GM12878 (cell line): ENCODE results near the gene GRAMD1B. TPM values are rescaled to one million over a fixed set of nuclear protein-coding genes. Genes with fewer than 3 reads are reported as not detected.

Source experiments
- CEBPB ChIP-seq, 2 experiments: fragments of 150-350 bp in 1 of 2; IDR thresholded peaks; 2 replicates each; pipeline ENCODE4 v1.6.1; 2012 to 2014; ENCODE audit warnings: low read depth in 2 of 2, low read length in 2 of 2, borderline replicate concordance in 1 of 2, inconsistent platforms in 1 of 2
- EED ChIP-seq: sonication (generic); IDR thresholded peaks from 2 replicates; pipeline ENCODE4 v1.6.1; 2016; ENCODE audit warnings: antibody characterized with exemption, low read depth
- EZH2 ChIP-seq: IDR thresholded peaks from 2 replicates; pipeline ENCODE4 v1.6.1; 2012; ENCODE audit warnings: low read depth, mild to moderate bottlenecking, control low read depth, inconsistent platforms, low read length, borderline replicate concordance; ENCODE audit not compliant: control insufficient read depth
- IKZF1 ChIP-seq: fragments of 450-650 bp; conservative IDR thresholded peaks from 2 replicates; pipeline ENCODE4 v1.6.1; 2017; ENCODE audit warnings: antibody characterized with exemption, mild to moderate bottlenecking
- IKZF2 ChIP-seq, 2 experiments: fragments of 450-650 bp; IDR thresholded peaks; 2 replicates each; pipeline ENCODE4 v1.6.1; 2017; ENCODE audit warnings: mild to moderate bottlenecking in 2 of 2, moderate library complexity in 2 of 2
- IRF4 ChIP-seq: IDR thresholded peaks from 2 replicates; pipeline ENCODE4 v1.6.1; 2011; ENCODE audit warnings: low read depth, low read length
- MTA3 ChIP-seq: IDR thresholded peaks from 2 replicates; pipeline ENCODE4 v1.6.1; 2012; ENCODE audit warnings: low read length, inconsistent platforms, borderline replicate concordance
- NFXL1 ChIP-seq: fragments of 450-650 bp; IDR thresholded peaks from 2 replicates; pipeline ENCODE4 v1.6.1; 2017; ENCODE audit warnings: antibody characterized with exemption, mild to moderate bottlenecking, borderline replicate concordance
- POLR2AphosphoS5 ChIP-seq: IDR thresholded peaks from 2 replicates; pipeline ENCODE4 v1.6.1; 2011; ENCODE audit warnings: mild to moderate bottlenecking, low read length, inconsistent platforms
- RAD21 ChIP-seq: IDR thresholded peaks from 2 replicates; pipeline ENCODE4 v1.6.1; 2011; ENCODE audit warnings: mild to moderate bottlenecking, low read depth, low read length, moderate library complexity; ENCODE audit not compliant: insufficient read depth
- RUNX3 ChIP-seq: IDR thresholded peaks from 2 replicates; pipeline ENCODE4 v1.6.1; 2012; ENCODE audit warnings: low read length, inconsistent platforms
- WRNIP1 ChIP-seq: IDR thresholded peaks from 2 replicates; pipeline ENCODE4 v1.6.1; 2011; ENCODE audit warnings: low read depth, low read length, improper control_type of control experiment, borderline replicate concordance
- YBX1 ChIP-seq: fragments of 450-650 bp; IDR thresholded peaks from 2 replicates; pipeline ENCODE4 v1.6.1; 2016; ENCODE audit warnings: antibody characterized with exemption
- YY1 ChIP-seq: IDR thresholded peaks from 2 replicates; pipeline ENCODE4 v1.6.1; 2011; ENCODE audit warnings: low read depth, mild to moderate bottlenecking, low read length
- ZBED1 ChIP-seq: IDR thresholded peaks from 2 replicates; pipeline ENCODE4 v1.6.1; 2016; ENCODE audit warnings: borderline replicate concordance
- polyA plus RNA-seq, 11 experiments: library from polyadenylated mRNA; depleted of rRNA in 4 of 11; unstranded in 6 of 11; stranded (reverse) in 5 of 11; fragments of >200 nt; fragmentation: Nextera tagmentation in 4 of 11; fragmentation: Illumina TruSeq in 1 of 11; extraction: Ambion mirVana in 4 of 11; extraction: Trizol in 1 of 11; gene quantifications; 1 replicate in 1 of 11; 2 replicates in 10 of 11; pipeline versions ENCODE4 v1.2.1 to v1.2.3, GENCODE V29; 2011 to 2016; ENCODE audit warnings: inconsistent platforms in 2 of 11, missing spikeins in 2 of 11, low read depth in 1 of 11
- total RNA-seq, 4 experiments: library from RNA; depleted of rRNA in 3 of 4; stranded (reverse); fragments of >200 nt in 3 of 4; fragmentation: Illumina TruSeq in 1 of 4; extraction: Trizol in 1 of 4; gene quantifications; 2 replicates each; pipeline versions ENCODE4 v1.2.1 to v1.2.3, GENCODE V29; 2013 to 2021
- TF ChIP-seq, protein P1 (sequence below): fragments of 450-650 bp; IDR thresholded peaks from 2 replicates; pipeline ENCODE4 v1.6.1; 2017; ENCODE audit warnings: mild to moderate bottlenecking
- TF ChIP-seq, protein P2 (sequence below): fragments of 450-650 bp; IDR thresholded peaks from 2 replicates; pipeline ENCODE4 v1.6.1; 2014; ENCODE audit warnings: mild to moderate bottlenecking
- TF ChIP-seq, protein P3 (sequence below): fragments of 450-650 bp; IDR thresholded peaks from 2 replicates; pipeline ENCODE4 v1.6.1; 2017; ENCODE audit warnings: borderline replicate concordance
- TF ChIP-seq, protein P4 (sequence below): fragments of 450-650 bp; IDR thresholded peaks from 2 replicates; pipeline ENCODE4 v1.6.1; 2018; ENCODE audit warnings: mild to moderate bottlenecking, low read depth, moderate library complexity; ENCODE audit not compliant: partially characterized antibody
- TF ChIP-seq, protein P5 (sequence below): IDR thresholded peaks from 2 replicates; pipeline ENCODE4 v1.6.1; 2011; ENCODE audit warnings: mild to moderate bottlenecking, low read depth, low read length, moderate library complexity; ENCODE audit not compliant: insufficient replicate concordance
- TF ChIP-seq, protein P6 (sequence below): IDR thresholded peaks from 2 replicates; pipeline ENCODE4 v1.6.1; 2012; ENCODE audit warnings: low read depth, low read length, improper control_type of control experiment

Gene GRAMD1B
- total and polyA plus RNA-seq, 10 of the 15 experiments (the other 5 are each of a cell fraction or from before 2014, with no cell fraction given), result 1.9 to 49.1 (median 26.9) TPM

DNA sequence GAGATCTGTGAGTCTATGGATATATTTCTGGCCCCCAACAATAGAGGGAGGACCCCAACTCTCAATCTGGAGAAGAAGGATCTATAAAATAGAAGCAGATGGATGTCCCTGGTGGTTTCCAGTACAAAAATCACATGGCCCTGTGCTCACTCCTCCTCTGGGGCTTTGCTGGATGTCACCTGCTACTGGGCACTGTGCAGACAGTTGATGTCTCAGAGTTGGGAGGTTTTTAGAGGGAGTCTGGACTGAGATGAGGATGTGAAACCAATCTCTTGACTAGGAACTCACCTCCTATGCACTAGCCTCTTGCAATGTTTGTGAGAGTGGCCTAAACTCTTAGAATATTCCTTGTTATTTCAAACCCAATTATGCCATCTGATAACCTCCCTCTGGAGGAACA is 117.1 kb downstream of the GRAMD1B start (continued):
- TF ChIP-seq, protein P1, sequence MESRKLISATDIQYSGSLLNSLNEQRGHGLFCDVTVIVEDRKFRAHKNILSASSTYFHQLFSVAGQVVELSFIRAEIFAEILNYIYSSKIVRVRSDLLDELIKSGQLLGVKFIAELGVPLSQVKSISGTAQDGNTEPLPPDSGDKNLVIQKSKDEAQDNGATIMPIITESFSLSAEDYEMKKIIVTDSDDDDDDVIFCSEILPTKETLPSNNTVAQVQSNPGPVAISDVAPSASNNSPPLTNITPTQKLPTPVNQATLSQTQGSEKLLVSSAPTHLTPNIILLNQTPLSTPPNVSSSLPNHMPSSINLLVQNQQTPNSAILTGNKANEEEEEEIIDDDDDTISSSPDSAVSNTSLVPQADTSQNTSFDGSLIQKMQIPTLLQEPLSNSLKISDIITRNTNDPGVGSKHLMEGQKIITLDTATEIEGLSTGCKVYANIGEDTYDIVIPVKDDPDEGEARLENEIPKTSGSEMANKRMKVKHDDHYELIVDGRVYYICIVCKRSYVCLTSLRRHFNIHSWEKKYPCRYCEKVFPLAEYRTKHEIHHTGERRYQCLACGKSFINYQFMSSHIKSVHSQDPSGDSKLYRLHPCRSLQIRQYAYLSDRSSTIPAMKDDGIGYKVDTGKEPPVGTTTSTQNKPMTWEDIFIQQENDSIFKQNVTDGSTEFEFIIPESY, result no peak
- TF ChIP-seq, protein P2, sequence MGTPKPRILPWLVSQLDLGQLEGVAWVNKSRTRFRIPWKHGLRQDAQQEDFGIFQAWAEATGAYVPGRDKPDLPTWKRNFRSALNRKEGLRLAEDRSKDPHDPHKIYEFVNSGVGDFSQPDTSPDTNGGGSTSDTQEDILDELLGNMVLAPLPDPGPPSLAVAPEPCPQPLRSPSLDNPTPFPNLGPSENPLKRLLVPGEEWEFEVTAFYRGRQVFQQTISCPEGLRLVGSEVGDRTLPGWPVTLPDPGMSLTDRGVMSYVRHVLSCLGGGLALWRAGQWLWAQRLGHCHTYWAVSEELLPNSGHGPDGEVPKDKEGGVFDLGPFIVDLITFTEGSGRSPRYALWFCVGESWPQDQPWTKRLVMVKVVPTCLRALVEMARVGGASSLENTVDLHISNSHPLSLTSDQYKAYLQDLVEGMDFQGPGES, result no peak
- TF ChIP-seq IKZF1 (peak; percentile 62), IKZF2 (IDR thresholded peaks at IDR 0.05) (peak; percentile 76; a peak in 3 of 4 replicates), EZH2 (no peak), IRF4 (peak; percentile 82), RUNX3 (no peak), YBX1 (no peak), YY1 (no peak), POLR2AphosphoS5 (no peak), CEBPB (IDR thresholded peaks at IDR 0.05; ENCODE audit: borderline replicate concordance in 1 of 2, low read depth in 2 of 2, low read length in 2 of 2) (no peak), WRNIP1 (no peak), EED (peak; percentile 78; the same call in 1 of the 2 replicates), RAD21 (no peak), ZBED1 (no peak), MTA3 (no peak), NFXL1 (no peak)
- TF ChIP-seq, protein P3, sequence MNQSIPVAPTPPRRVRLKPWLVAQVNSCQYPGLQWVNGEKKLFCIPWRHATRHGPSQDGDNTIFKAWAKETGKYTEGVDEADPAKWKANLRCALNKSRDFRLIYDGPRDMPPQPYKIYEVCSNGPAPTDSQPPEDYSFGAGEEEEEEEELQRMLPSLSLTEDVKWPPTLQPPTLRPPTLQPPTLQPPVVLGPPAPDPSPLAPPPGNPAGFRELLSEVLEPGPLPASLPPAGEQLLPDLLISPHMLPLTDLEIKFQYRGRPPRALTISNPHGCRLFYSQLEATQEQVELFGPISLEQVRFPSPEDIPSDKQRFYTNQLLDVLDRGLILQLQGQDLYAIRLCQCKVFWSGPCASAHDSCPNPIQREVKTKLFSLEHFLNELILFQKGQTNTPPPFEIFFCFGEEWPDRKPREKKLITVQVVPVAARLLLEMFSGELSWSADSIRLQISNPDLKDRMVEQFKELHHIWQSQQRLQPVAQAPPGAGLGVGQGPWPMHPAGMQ, result no peak
- TF ChIP-seq, protein P4, sequence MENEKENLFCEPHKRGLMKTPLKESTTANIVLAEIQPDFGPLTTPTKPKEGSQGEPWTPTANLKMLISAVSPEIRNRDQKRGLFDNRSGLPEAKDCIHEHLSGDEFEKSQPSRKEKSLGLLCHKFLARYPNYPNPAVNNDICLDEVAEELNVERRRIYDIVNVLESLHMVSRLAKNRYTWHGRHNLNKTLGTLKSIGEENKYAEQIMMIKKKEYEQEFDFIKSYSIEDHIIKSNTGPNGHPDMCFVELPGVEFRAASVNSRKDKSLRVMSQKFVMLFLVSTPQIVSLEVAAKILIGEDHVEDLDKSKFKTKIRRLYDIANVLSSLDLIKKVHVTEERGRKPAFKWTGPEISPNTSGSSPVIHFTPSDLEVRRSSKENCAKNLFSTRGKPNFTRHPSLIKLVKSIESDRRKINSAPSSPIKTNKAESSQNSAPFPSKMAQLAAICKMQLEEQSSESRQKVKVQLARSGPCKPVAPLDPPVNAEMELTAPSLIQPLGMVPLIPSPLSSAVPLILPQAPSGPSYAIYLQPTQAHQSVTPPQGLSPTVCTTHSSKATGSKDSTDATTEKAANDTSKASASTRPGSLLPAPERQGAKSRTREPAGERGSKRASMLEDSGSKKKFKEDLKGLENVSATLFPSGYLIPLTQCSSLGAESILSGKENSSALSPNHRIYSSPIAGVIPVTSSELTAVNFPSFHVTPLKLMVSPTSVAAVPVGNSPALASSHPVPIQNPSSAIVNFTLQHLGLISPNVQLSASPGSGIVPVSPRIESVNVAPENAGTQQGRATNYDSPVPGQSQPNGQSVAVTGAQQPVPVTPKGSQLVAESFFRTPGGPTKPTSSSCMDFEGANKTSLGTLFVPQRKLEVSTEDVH, result no peak
- TF ChIP-seq, protein P5, sequence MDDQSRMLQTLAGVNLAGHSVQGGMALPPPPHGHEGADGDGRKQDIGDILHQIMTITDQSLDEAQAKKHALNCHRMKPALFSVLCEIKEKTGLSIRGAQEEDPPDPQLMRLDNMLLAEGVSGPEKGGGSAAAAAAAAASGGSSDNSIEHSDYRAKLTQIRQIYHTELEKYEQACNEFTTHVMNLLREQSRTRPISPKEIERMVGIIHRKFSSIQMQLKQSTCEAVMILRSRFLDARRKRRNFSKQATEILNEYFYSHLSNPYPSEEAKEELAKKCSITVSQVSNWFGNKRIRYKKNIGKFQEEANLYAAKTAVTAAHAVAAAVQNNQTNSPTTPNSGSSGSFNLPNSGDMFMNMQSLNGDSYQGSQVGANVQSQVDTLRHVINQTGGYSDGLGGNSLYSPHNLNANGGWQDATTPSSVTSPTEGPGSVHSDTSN, result no peak
- TF ChIP-seq, protein P6, sequence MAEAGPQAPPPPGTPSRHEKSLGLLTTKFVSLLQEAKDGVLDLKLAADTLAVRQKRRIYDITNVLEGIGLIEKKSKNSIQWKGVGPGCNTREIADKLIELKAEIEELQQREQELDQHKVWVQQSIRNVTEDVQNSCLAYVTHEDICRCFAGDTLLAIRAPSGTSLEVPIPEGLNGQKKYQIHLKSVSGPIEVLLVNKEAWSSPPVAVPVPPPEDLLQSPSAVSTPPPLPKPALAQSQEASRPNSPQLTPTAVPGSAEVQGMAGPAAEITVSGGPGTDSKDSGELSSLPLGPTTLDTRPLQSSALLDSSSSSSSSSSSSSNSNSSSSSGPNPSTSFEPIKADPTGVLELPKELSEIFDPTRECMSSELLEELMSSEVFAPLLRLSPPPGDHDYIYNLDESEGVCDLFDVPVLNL, result no peak
